HL-60/S4 treated with retinoic acid at 250 ng/mL for 4 days and 3 days (cell line): Measurements from ENCODE around the gene TLDC2.
"Not testable (repeated sequence)": the region's sequence is repeated elsewhere in the genome, so short reads cannot be mapped to it uniquely, and the experiment has no call there.

Source experiments
- in situ Hi-C: fragments of 300-500 bp; cut with MboI; formaldehyde crosslinking; loops from 2 replicates; pipeline ENCODE4 v1.7.0; 2022; ENCODE audit warnings: low sequenced_read_pairs

The TLDC2 gene

DNA sequence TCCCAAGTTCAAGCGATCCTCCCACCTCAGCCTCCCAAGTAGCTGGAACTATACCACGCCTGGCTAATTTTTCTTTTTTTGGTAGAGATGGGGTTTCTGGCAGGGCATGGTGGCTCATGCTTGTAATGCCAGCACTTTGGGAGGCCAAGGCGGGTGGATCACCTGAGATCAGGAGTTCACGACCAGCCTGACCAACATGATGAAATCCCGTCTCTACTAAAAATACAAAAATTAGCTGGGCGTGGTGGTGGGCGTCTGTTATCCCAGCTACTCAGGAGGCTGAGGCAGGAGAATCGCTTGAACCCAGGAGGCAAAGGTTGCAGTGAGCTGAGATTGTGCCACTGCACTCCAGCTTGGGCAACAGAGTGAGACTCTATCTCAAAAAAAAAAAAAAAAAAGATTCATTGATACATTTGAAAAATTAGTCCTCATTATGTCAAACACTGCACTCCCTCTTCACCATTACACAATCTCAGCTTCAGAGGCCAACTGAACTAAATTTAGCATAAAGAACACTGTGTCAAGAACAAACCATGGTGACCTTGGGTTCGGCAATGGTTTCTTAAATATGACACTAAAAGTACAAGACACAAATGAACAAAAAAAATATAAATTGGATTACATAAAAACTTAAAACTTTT, 60.9 kb downstream of the TLDC2 start:
- in situ Hi-C loops, result not testable (repeated sequence)

DNA sequence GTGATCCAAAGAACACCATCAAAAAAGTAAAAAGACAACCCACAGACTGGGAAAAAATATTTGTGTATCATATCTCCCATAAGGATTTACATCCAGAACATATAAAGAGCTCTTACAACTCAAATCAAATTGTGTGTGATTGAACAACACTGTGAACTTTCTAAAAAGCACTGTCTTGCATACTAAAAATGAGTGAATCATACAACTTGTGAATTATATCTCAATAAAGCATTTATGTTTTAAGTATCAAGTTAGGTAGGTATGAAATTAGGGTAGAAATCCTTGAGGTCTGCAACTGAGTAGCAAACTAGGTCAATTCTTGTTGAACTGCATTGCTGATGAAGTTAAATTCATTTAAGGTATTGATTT, 61.4 kb downstream of the TLDC2 start:
- in situ Hi-C loops, result no loop called here

DNA sequence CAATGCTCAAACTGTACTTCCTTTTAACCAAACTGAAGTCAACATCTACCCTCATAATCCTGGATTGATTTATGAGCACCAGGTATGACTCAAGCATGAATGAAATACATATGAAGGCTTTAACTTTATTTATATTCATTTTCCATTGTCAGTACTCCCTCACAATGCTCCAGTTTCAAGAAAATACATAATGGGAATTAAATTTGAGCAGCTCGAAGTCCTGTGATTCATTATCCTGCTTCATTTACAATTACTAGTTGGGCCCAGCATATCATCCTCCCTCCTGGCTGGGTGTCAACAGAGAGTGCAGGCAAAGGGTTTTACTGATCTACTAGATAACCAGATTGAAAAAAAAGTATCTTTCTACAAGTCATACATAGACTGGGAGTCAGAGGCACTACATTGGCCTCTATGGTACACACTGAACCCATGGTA, 65.5 kb downstream of the TLDC2 start:
- in situ Hi-C loops, result no loop called here
